ENCODE measurements around the gene MICAL3.

GRCh38 chr22:17907748-17908051, 116.7 kb downstream of the MICAL3 start:
- TF ChIP-seq CTCF (IDR thresholded peaks at IDR 0.05) (no peak), POLR2A (IDR thresholded peaks at IDR 0.05) (no peak)
